H1 (cell line): ENCODE data around the gene RABGAP1. TPM values are rescaled to one million over a fixed set of nuclear protein-coding genes. Genes with fewer than 3 reads are reported as not detected.

Source experiments
- CTCF ChIA-PET: fragments of 300-600 bp; sonication (Branson Sonifier 250); formaldehyde crosslinking; loops from one replicate; lab custom pipeline; 2021; ENCODE audit not compliant: partially characterized antibody; lab: Charles Lee
- POLR2A ChIA-PET: fragments of 300-600 bp; sonication (Branson Sonifier 250); formaldehyde crosslinking; loops from one replicate; lab custom pipeline; 2021; ENCODE audit warnings: inconsistent platforms; ENCODE audit not compliant: partially characterized antibody; lab: Charles Lee
- DNase-seq, 2 experiments: peaks; one replicate each; pipeline versions ENCODE4 v3.0.0 to v3.0.0-alpha.2; 2010 to 2022; ENCODE audit warnings: low spot score in 2 of 2, low read depth in 1 of 2, mixed read lengths in 1 of 2
- FAIRE-seq: peaks from 2 replicates; lab custom pipeline; 2011; peaks lifted over from hg19 to GRCh38; lab: Jason Lieb, UNC
- H2AFZ ChIP-seq: 2 replicates; pipeline ENCODE4 v1.8.1; 2012; ENCODE audit warnings: low read length, inconsistent platforms
- H2AK5ac ChIP-seq: 2 replicates; pipeline ENCODE4 v1.6.1; 2013; ENCODE audit warnings: low read depth, low read length
- H2BK120ac ChIP-seq: replicated peaks from 2 replicates; pipeline ENCODE3; 2013; ENCODE audit warnings: low read depth, low read length, inconsistent platforms
- H2BK12ac ChIP-seq: 2 replicates; pipeline ENCODE4 v1.6.1; 2013; ENCODE audit warnings: low read depth, low read length
- H2BK15ac ChIP-seq: 2 replicates; pipeline ENCODE4 v1.6.1; 2013; ENCODE audit warnings: low read length
- H2BK20ac ChIP-seq: 2 replicates; pipeline ENCODE4 v1.6.1; 2013; ENCODE audit warnings: low read length
- H2BK5ac ChIP-seq: 2 replicates; pipeline ENCODE4 v1.6.1; 2013; ENCODE audit warnings: low read depth, low read length
- H3K14ac ChIP-seq: 2 replicates; pipeline ENCODE4 v1.6.1; 2013; ENCODE audit warnings: inconsistent platforms; ENCODE audit not compliant: insufficient read length
- H3K18ac ChIP-seq: 2 replicates; pipeline ENCODE4 v1.6.1; 2013; ENCODE audit warnings: low read length; ENCODE audit errors: extremely low read depth
- H3K23ac ChIP-seq: 2 replicates; pipeline ENCODE4 v1.6.1; 2013; ENCODE audit warnings: inconsistent platforms; ENCODE audit not compliant: insufficient read length
- H3K23me2 ChIP-seq: 2 replicates; pipeline ENCODE4 v1.6.1; 2013; ENCODE audit warnings: low read depth, low read length
- H3K27ac ChIP-seq: 2 replicates; pipeline ENCODE4 v1.6.1; 2011; ENCODE audit warnings: low read depth, low read length, inconsistent platforms
- H3K27me3 ChIP-seq, 4 experiments: replicated peaks in 1 of 4; 1 replicate in 1 of 4; 2 replicates in 3 of 4; pipeline versions ENCODE4 v1.6.1 to v1.8.1; 2011 to 2013; ENCODE audit warnings: low read length in 3 of 4, mild to moderate bottlenecking in 3 of 4, inconsistent platforms in 2 of 4, mixed read lengths in 2 of 4, moderate library complexity in 1 of 4; ENCODE audit not compliant: control insufficient read depth in 3 of 4, insufficient read depth in 3 of 4; ENCODE audit errors: extremely low read depth in 1 of 4
- H3K36me3 ChIP-seq, 4 experiments: 2 replicates each; pipeline versions ENCODE4 v1.6.1 to v1.8.1; 2011 to 2013; ENCODE audit warnings: mild to moderate bottlenecking in 4 of 4, low read length in 3 of 4, moderate library complexity in 2 of 4, control low read depth in 1 of 4, inconsistent platforms in 1 of 4; ENCODE audit not compliant: insufficient read depth in 4 of 4, control insufficient read depth in 2 of 4
- H3K4ac ChIP-seq: replicated peaks from 2 replicates; pipeline ENCODE3; 2013; ENCODE audit warnings: low read length, low read depth, mixed read lengths, inconsistent platforms; ENCODE audit not compliant: insufficient read length
- H3K4me1 ChIP-seq, 4 experiments: replicated peaks in 1 of 4; 1 replicate in 1 of 4; 2 replicates in 3 of 4; pipeline versions ENCODE4 v1.6.1 to v1.8.1; 2011 to 2013; ENCODE audit warnings: low read length in 3 of 4, inconsistent platforms in 2 of 4, mixed read lengths in 1 of 4; ENCODE audit not compliant: insufficient read depth in 4 of 4, control insufficient read depth in 3 of 4
- H3K4me2 ChIP-seq, 2 experiments: 2 replicates each; pipeline versions ENCODE4 v1.6.1 to v1.8.1; 2011 to 2013; ENCODE audit warnings: low read depth in 2 of 2, low read length in 2 of 2, control low read depth in 1 of 2, inconsistent platforms in 1 of 2, mild to moderate bottlenecking in 1 of 2; ENCODE audit not compliant: insufficient read depth in 1 of 2
- H3K4me3 ChIP-seq, 4 experiments: fragments of 200-600, 300-600 bp in 1 of 4; sonication (generic), shearing (Covaris generic), sonication (Bioruptor Twin) in 1 of 4; 2 replicates each; pipeline versions ENCODE4 v1.5.1 to v1.8.1; 2011 to 2016; ENCODE audit warnings: low read length in 4 of 4, low read depth in 3 of 4, control low read depth in 2 of 4, inconsistent platforms in 2 of 4, mild to moderate bottlenecking in 2 of 4, mixed read lengths in 1 of 4, moderate library complexity in 1 of 4; ENCODE audit not compliant: insufficient read depth in 2 of 4; ENCODE audit errors: extremely low read depth in 1 of 4
- H3K56ac ChIP-seq: replicated peaks from 2 replicates; pipeline ENCODE3; 2013; ENCODE audit warnings: low read depth, mild to moderate bottlenecking, mixed read lengths, low read length, inconsistent platforms; ENCODE audit not compliant: insufficient read length
- H3K79me1 ChIP-seq: 2 replicates; pipeline ENCODE4 v1.6.1; 2013; ENCODE audit warnings: low read depth, low read length, control low read depth
- H3K79me2 ChIP-seq, 2 experiments: 2 replicates each; pipeline versions ENCODE4 v1.6.1 to v1.8.1; 2012 to 2013; ENCODE audit warnings: low read length in 2 of 2, mild to moderate bottlenecking in 2 of 2, inconsistent platforms in 1 of 2; ENCODE audit not compliant: insufficient read depth in 2 of 2, control insufficient read depth in 1 of 2
- H3K9ac ChIP-seq, 4 experiments: replicated peaks in 1 of 4; 1 replicate in 1 of 4; 2 replicates in 3 of 4; pipeline versions ENCODE4 v1.6.1 to v1.8.1; 2011 to 2013; ENCODE audit warnings: low read depth in 3 of 4, low read length in 3 of 4, control low read depth in 2 of 4, mild to moderate bottlenecking in 2 of 4, moderate library complexity in 2 of 4, inconsistent platforms in 1 of 4; ENCODE audit errors: extremely low read depth in 1 of 4
- H3K9me3 ChIP-seq, 2 experiments: 2 replicates each; pipeline versions ENCODE4 v1.6.1 to v1.8.1; 2012 to 2013; ENCODE audit warnings: mild to moderate bottlenecking in 2 of 2, moderate library complexity in 2 of 2, control low read depth in 1 of 2, inconsistent platforms in 1 of 2, low read depth in 1 of 2, low read length in 1 of 2, mixed read lengths in 1 of 2; ENCODE audit not compliant: insufficient read depth in 2 of 2
- H4K20me1 ChIP-seq, 2 experiments: replicated peaks in 1 of 2; 2 replicates each; pipeline versions ENCODE3 to v1.8.1; 2011 to 2013; ENCODE audit warnings: inconsistent platforms in 2 of 2, low read length in 2 of 2, mild to moderate bottlenecking in 1 of 2; ENCODE audit not compliant: insufficient read depth in 2 of 2, control insufficient read depth in 1 of 2
- H4K5ac ChIP-seq: 2 replicates; pipeline ENCODE4 v1.6.1; 2013; ENCODE audit warnings: low read length, low read depth, mixed read lengths, inconsistent platforms; ENCODE audit not compliant: insufficient read length
- H4K8ac ChIP-seq: 2 replicates; pipeline ENCODE4 v1.8.0; 2013; ENCODE audit warnings: mild to moderate bottlenecking, moderate library complexity, low read length, inconsistent platforms; ENCODE audit not compliant: insufficient read depth; ENCODE audit errors: extremely low read depth
- H4K91ac ChIP-seq: replicated peaks from 2 replicates; pipeline ENCODE3; 2013; ENCODE audit warnings: low read length, mixed read lengths, inconsistent platforms; ENCODE audit not compliant: insufficient read length
- KDM1A ChIP-seq: fragments of 200-600, 300-600 bp; sonication (generic); IDR thresholded peaks from 2 replicates; pipeline ENCODE4 v1.7.1; 2016; ENCODE audit warnings: mild to moderate bottlenecking, low read length, borderline replicate concordance
- KDM5A ChIP-seq: fragments of 200-600 bp; IDR thresholded peaks from 2 replicates; pipeline ENCODE4 v1.7.1; 2012; ENCODE audit warnings: mild to moderate bottlenecking, low read length, inconsistent platforms, mixed read lengths
- POLR2A ChIP-seq, 2 experiments: IDR thresholded peaks; 1 replicate in 1 of 2; 2 replicates in 1 of 2; pipeline ENCODE4 v1.6.1; 2011; ENCODE audit warnings: low read depth in 2 of 2, low read length in 2 of 2, mild to moderate bottlenecking in 2 of 2; ENCODE audit errors: control extremely low read depth in 1 of 2
- POU5F1 ChIP-seq: IDR thresholded peaks from 2 replicates; pipeline ENCODE4 v1.6.1; 2011; ENCODE audit warnings: low read depth, mild to moderate bottlenecking, low read length, moderate library complexity
- SP1 ChIP-seq: IDR thresholded peaks from 2 replicates; pipeline ENCODE4 v1.6.1; 2011; ENCODE audit warnings: low read depth, low read length
- WGBS, 2 experiments: shearing (Covaris generic) in 1 of 2; methylation state at CpG; one replicate each; pipeline versions ENCODE4 v1.1.6 to v1.1.7; 2013 to 2015; ENCODE audit warnings: low lambda C conversion rate in 2 of 2, mixed read lengths in 2 of 2, inconsistent platforms in 1 of 2, low coverage in 1 of 2, missing lambda C conversion rate in 1 of 2; ENCODE audit not compliant: insufficient replicate concordance in 2 of 2, insufficient coverage in 1 of 2, insufficient read length in 1 of 2; ENCODE audit errors: extremely low coverage in 1 of 2, missing lambda C conversion rate in 1 of 2; 5-methylcytosine and 5-hydroxymethylcytosine counted together
- polyA plus RNA-seq, 7 experiments: library from polyadenylated mRNA; depleted of rRNA in 3 of 7; stranded (reverse) in 5 of 7; unstranded in 2 of 7; fragments of >200 nt in 5 of 7; fragments of 200-250 nt in 2 of 7; gene quantifications; 1 replicate in 5 of 7; 2 replicates in 1 of 7; 4 replicates in 1 of 7; pipeline versions ENCODE4 v1.2.1 to v1.2.3, GENCODE V29; 2011 to 2013; ENCODE audit warnings: missing spikeins in 2 of 7, mixed read lengths in 2 of 7
- total RNA-seq: library from RNA; stranded (reverse); fragmentation: NEBNext Ultra II Directional; extraction: Animal tissue kit (Norgen Biotek cat#: 25700); gene quantifications from 2 replicates; pipeline ENCODE4 v1.2.1, GENCODE V29; 2021

RABGAP1 gene
- total and polyA plus RNA-seq, 2 of the 8 experiments (the other 6 are each of a cell fraction or from before 2014, with no cell fraction given) = 15.7 to 38.3 TPM

DNA sequence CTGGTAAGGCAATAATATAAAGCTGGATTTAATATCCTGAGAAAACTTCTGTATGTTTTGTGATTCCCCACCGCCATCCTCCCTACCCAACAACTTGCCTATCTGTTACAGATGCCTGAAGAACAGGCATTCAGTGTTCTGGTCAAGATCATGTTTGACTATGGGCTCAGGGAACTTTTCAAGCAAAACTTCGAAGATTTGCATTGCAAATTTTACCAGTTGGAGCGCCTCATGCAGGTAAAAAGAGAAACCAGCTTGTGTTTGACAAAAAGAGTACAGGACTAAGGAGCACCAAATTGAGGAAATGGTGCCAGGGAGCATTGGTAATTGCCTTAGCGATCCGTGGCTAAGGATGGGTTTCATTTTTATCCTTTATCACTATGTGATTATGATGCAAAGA lies 132.6 kb downstream of the RABGAP1 start:
- H4K5ac ChIP-seq = no peak overlapping the region
- no peaks in the 10 kb centered on the region for H4K20me1 ChIP-seq
- H2AFZ ChIP-seq = no peak overlapping the region
- H3K14ac ChIP-seq = no peak overlapping the region
- POLR2A ChIA-PET = interaction anchor here (0.8 to 1.5 kb wide), 5 partner anchors 9 to 168 kb away, joined by 3 to 5 read pairs (median 3); partner anchors contain the start of genes RABGAP1 and RC3H2
- H2BK120ac ChIP-seq = no peak overlapping the region
- DNase-seq = no peak
- H3K18ac ChIP-seq = no peak overlapping the region
- no peak overlapping the region for H4K91ac ChIP-seq
- H3K27me3 ChIP-seq = no peaks in the 10 kb centered on the region
- H3K4ac ChIP-seq = no peak overlapping the region
- H2BK15ac ChIP-seq = no peak overlapping the region
- H3K23me2 ChIP-seq = no peaks in the 10 kb centered on the region
- peak overlapping the region in 1 of 4 experiments; percentile 37; a peak in 1 of 8 replicates for H3K4me3 ChIP-seq
- 49% methylated on average over 5 of the region's 5 CpGs; no CpG with 5 or more reads in 1 of the 2 experiments for WGBS, 2 experiments
- peak; percentile 81 for FAIRE-seq
- no peak overlapping the region for H3K23ac ChIP-seq
- TF ChIP-seq KDM5A = no peak
- TF ChIP-seq POU5F1 = peak; percentile 81
- no peak for TF ChIP-seq POLR2A (IDR thresholded peaks at IDR 0.05; ENCODE audit: control extremely low read depth in 1 of 2, low read depth in 2 of 2, low read length in 2 of 2)
- TF ChIP-seq SP1 = 0 out of 2 replicates have a peak, but pooled peaks have one; percentile 17
- no peak for TF ChIP-seq KDM1A
- no peaks in the 10 kb centered on the region for H3K79me2 ChIP-seq
- H3K9me3 ChIP-seq = no peaks in the 10 kb centered on the region
- peaks cover 0 to 35% (median 4%) of the 10 kb centered on the region in 4 experiments; a peak in 4 of 8 replicates for H3K36me3 ChIP-seq
- H2BK12ac ChIP-seq = no peak overlapping the region
- H2BK5ac ChIP-seq = no peak overlapping the region
- H3K79me1 ChIP-seq = no peaks in the 10 kb centered on the region
- no peak overlapping the region for H4K8ac ChIP-seq
- peaks cover 6 to 27% (median 17%) of the 10 kb centered on the region in 4 experiments; a peak in 6 of 7 replicates for H3K4me1 ChIP-seq
- no peak overlapping the region for H3K9ac ChIP-seq
- CTCF ChIA-PET = interaction anchor here (0.8 to 1.3 kb wide), 4 partner anchors 24 to 277 kb away, joined by 3 to 4 read pairs (median 3); no protein-coding TSS in a partner anchor
- H2AK5ac ChIP-seq = no peak overlapping the region
- no peak overlapping the region for H3K56ac ChIP-seq
- H3K4me2 ChIP-seq = peak overlapping the region; percentile 32 to 63
- H2BK20ac ChIP-seq = no peak overlapping the region
- no peak overlapping the region for H3K27ac ChIP-seq
